GM10847 (cell line): ENCODE data around the gene CEP85L.

Source experiments
- POLR2A ChIP-seq: IDR thresholded peaks from 2 replicates; pipeline ENCODE4 v1.6.1; 2011; ENCODE audit not compliant: insufficient read length; ENCODE audit errors: extremely low read depth

CEP85L gene

GRCh38 chr6:118606268-118606667, 45.1 kb downstream of the CEP85L start:
- no peak for TF ChIP-seq POLR2A

DNA sequence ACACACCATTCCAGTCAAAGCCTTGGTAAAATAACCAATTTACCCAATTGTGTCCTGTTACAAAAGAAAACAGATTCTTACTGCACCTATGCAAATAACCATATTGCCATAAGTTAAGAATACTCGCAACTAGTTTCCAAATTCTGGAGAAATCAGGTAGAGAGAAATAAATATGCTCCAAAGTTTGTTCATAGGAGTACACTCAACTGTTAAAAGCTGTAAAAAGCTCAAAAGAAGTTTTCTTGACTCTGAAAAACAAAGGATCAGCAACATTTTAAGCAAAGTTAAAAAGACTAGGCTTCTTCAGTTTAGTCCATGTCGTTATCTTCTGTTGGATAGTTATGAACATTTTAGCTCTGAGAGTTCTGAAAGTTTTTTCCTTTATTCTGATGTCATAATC, 48.0 kb downstream of the CEP85L start:
- TF ChIP-seq POLR2A: no peak

DNA sequence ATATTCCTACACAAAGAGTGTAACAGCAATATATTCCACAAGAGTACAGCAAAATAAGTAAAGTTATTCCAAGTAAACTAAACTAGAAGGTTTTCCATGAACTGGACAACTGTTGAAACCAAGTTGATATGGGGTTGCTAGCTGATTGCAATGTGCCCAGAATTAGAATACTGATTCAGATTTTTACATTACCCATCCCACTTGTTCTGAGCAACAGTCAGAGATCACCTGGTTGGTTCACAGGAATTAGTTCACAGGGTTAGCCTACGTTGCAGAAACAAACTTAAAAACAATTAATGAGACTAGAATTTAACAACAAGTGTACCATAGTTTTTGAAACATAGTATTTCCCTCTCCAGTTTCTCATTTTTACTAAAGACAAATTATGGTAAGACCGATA, 49.1 kb downstream of the CEP85L start:
- no peak for TF ChIP-seq POLR2A

GRCh38 chr6:118598324-118598723, 53.1 kb downstream of the CEP85L start:
- no peak for TF ChIP-seq POLR2A

DNA sequence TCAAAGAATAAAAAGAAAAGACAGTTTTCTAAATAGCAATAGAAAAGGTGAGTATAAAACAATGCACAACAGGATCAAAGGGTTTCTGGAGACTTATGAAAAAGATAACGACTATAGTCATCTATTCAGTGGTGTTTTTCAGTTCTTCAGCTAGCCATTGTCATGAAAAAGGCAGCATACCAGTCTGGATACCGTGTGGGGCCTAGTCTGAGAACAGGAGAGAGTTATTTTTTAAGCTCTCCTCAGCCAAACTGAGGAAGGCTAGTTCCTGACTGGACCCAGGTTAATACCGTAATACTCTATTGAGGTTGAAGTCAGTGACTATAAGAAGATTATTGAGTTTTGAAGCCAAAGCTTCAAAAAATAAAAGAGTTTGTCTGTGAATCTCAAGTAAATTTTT, 53.8 kb downstream of the CEP85L start:
- no peak for TF ChIP-seq POLR2A

- TF ChIP-seq POLR2A: no peak
These were observed 54.5 kb downstream of the CEP85L start for GRCh38 chr6:118596774-118597320.

DNA sequence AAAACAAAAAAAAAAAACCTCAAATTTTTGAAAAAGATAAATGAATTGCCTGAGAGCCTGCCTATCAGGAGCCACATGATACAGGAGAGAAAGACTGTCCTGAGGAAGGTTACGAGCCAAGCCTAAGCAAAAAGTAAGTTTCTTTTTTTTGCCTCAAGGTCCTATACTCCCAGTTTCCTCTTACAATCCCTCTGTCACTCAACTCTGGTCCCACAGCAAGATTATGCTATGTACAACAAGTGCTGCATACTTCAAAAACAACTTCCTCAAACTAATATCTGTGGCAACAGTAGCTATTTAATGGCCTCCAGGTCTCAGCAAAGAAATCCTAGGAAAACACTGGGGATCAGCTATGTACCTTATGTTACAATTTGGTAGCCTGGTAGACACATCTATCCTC, 56.5 kb downstream of the CEP85L start:
- no peak for TF ChIP-seq POLR2A

GRCh38 chr6:118591897-118592296, 59.5 kb downstream of the CEP85L start:
- no peak for TF ChIP-seq POLR2A

DNA sequence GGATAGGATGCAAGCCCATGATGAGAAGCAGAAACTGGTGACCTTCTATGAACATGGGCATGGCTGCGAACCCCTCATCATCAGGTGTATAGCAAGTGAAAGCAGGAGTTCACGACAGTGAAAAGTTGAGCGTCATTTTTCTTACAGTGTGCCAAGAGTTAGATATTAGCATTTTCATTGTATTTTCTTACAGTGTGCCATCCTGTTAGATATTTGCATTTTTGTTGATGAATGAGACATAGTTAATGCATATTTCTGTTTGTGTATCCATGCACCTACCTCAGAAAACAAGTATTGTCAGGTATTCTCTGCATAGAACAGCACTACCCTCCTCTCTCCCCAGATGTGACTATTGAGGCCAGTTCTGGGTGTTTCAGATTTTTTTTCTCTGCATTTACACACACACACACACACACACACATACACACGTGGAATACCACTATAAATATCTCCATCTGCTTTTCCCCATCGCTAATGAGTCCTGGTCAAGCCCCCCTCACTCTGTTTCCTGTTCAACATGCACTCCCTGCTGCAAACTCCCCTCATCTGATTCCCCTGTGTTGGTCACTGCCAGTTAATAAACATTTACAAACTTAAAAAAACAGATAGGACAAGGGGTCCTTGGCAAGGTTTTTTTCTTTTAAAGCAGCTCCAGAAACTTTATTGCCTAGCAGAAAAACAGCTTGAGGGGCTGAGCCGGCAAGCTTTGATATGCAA, 61.6 kb downstream of the CEP85L start:
- no peak for TF ChIP-seq POLR2A

DNA sequence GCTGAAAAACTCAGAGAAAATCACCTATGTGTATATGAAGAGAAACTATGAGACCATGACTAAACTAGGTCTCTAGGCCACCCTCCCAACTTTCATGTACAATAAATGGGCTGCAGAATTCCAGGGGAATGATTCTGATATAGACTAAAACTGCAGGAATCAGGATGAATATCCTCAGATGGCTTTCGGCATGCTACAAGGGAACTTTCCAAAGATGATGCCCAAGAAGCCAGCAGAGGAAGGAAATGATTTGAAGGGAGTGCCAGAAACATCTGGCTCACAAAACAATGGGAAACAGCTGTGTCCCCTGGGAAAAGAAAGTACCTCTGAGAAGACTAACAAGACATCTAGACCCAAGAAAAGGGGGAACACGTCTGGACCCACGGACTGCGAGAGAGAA, 62.2 kb downstream of the CEP85L start:
- no peak for TF ChIP-seq POLR2A

DNA sequence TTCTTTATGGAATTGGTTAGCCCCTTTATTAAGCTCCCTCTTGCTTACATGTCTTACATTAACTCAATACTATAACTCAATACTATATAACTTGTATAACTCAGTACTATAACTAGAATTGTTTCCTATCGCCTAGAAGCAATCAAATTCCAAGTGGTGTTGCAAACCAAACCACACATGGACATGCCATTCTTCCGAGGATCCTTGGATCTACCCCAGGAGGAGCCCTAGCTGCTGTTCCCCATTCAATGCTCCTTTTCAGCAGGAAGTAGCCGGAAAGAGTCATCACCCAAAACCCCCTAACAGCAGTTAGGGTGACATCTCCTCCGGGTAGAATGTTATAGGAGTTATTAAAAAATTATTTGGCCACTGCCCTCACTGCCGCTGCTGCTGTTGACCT, 62.8 kb downstream of the CEP85L start:
- no peak for TF ChIP-seq POLR2A

DNA sequence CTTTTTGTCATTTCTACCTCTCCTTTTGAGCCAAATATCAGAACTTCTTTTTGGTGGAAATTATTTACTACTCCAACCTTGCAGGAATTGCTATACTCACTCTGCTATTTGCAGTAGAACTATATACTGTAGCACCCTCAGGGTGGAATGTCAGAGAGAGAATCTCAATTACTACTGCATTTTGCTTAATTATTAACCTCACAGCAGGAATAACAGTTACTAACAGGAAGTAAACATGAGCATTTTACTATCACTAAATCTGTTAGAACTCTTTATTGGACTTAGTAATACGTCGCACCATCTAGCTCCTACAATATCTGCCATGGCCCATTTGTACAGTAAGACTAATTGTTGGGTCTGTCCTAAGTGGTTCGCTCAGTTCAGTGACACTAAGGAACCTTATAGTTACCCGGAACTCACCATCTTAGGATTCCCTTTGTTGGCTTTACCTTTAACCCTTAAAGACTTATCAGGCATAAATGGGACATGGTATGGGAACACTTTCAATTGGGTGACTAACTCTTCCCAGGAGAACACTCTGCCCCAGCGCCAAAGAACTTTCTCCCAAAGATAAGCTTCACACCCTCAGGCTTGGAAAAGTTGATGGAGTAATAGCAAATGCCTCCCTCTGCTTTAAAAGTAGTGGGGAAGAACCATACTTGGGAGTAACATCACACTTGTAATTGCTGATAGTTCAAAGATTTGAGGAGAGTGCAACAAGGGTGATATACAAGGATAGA, 64.5 kb downstream of the CEP85L start:
- no peak for TF ChIP-seq POLR2A

GRCh38 chr6:118584911-118585310, 66.5 kb downstream of the CEP85L start:
- no peak for TF ChIP-seq POLR2A

DNA sequence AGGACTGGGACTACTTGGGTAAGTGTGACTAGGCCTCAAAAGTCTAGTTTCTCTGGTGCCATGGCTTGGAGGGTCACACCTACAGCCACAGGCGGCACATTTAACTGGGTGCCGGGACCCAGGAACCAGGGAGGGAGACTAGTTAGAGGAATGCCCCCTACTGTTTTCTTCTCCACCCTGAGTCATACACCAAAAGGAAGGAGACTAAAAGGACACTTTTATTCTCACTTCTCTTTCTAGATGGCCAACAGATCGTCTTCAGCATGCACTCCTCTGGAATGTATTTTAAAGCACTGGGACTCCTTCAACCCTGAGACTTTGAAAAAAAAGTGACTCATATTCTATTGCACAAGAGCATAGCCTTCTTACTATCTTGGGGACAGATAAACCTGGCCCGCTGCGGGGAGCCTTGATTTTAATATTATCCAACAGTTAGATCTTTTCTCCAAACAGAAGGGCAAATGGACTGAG, 69.9 kb downstream of the CEP85L start:
- TF ChIP-seq POLR2A: no peak

DNA sequence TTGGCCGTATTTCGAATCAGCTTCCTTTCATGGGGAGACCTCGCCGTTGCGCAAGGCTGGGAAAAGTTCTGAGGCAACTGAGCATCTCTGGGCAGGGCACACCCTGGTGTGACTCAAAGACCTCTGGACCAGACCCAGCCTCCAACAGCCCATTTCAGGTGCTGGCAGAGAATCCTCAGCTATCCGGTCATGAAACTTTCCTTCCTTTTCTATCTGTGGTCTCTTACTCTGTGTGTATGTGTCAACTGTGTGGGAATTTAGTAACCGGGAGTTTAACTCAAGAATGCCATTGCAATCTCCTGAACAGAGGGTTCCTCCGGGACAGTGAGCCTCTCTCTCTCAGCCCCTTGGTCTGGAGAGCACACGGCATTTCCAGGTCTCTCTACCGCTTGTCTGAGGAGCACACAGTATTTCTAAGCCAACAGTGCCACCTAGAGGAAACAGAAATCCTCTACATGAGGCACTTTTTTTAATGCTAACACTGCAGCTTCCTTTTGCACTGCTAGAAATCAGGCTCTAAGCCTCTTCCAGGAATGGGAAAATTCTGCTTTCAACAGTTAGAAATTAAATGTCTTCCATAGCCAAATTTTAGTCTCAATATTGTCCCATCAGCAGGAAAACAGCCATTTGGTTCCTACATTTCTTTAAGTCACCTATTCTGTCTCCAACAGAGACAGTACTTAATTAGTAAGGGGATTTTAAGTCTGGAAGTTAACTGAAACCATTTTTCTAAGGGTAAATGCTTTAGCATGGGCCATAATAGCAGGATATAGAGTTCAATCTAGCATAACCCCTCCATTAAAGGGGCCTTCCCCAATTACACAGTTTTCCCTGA, 70.6 kb downstream of the CEP85L start:
- no peak for TF ChIP-seq POLR2A
